Posterior vena cava (tissue), 2 donors: ENCODE measurements around the gene RNASEH1. TPM values are rescaled to one million over a fixed set of nuclear protein-coding genes. Genes with fewer than 3 reads are reported as not detected.
A peak's percentile ranks its signal among the peaks of the same experiment; 100 is the strongest.
"Not testable (repeated sequence)": the region's sequence is repeated elsewhere in the genome, so short reads cannot be mapped to it uniquely, and the experiment has no call there.

Source experiments
- DNase-seq: peaks from one replicate; pipeline ENCODE4 v3.0.0-alpha.2; 2020; ENCODE audit warnings: low spot score
- intact Hi-C, 2 donors: fragments of 100-400 bp; cut with DNase I; formaldehyde crosslinking; loops; one replicate each; pipeline versions ENCODE4 v1.14.1 to v1.14.2; 2022 to 2023
- total RNA-seq, 2 donors: library from RNA; stranded (reverse); fragmentation: NEBNext Ultra II Directional; extraction: Animal tissue kit (Norgen Biotek cat#: 25700); gene quantifications; one replicate each; pipeline ENCODE4 v1.2.1, GENCODE V29; 2021
- donor health status: DM: yes; HTN: yes; CAD: no.
- donor health status: DM: yes; HTN: yes; CAD: no.

RNASEH1 gene
- total RNA-seq, 2 donors from 2014 or later, result 20.7 to 23.9 TPM

DNA sequence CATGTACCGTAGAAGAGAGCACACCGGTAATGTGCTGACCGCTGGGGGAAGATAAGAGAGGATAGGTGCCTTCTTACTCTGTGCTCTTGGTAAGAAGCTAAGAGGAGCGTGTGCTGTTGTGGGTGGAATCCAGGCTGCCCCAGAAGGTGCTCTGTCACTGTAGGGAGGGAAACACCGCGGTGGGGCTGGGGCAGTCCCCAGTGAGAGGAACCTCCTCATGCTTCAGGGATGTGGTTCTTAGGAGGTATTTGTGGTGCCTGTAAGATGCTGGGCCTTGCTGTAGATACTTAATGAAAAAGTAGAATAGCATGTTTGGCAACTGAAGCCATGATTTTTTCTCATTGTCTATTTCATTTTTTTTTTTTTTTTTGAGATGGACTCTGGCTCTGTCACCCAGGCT lies 37.9 kb upstream of the RNASEH1 start:
- DNase-seq, result peak; percentile 6
- intact Hi-C loops, result no loop called here

DNA sequence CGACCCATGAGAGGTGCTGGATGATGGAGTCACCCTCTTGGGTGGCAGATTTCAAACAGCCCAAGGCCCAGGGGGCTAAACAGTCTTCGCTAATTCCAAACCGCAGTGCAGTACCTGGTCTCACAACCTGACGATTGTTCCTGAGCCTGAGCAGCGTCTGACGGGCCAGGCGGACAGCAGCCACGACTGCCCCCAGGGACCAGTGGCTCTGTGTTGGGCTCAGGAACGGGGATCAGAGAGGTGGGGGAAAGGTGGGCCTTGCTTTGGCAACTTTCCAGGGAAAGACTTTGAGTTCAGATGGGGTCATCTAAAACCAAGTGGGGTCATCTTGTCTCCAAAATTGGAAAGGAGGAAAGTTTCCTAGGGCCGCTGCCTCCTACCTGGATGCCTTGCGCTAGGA lies 37.3 kb upstream of the RNASEH1 start:
- intact Hi-C loops, result no loop called here
- DNase-seq, result peak; percentile 29

DNA sequence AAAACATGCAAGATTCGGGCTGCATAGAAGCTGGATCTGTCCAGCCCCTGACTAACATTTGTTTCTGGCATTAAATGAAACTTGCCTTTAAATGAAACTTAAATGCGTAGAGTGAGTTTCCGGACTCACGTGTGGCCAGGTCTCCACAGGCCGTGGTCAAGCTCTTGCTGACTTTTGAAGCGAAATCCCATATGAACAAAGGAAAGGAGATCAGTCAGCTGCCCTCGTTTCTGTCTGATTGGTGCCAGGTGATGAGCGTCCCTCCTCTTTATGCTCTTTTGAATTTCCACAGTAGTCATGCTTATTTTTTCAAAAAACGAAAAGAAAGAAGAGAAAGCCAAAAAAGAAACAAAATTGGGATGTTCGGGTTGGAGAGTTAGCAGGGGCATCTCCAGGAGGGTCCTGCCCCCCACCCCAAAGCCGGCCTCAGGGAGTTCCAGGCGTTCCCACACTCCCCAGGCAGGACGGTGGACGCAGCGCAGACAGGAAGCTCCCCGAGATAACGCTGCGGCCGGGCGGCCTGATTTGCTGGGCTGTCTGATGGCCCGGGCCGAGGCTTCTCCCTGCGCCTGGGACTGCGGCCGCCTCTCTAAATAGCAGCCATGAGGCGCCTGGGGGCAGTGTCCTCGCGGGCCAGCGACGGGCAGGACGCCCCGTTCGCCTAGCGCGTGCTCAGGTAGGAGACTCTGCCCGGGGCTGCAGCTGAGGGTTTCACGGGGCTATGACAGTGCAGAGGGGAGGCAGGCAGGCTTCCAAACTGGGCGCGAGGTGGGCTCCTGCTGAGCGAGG lies 36.6 kb upstream of the RNASEH1 start, which contains the start of gene COLEC11:
COLEC11 (plus strand) TSS at position 620 of the 789 bp plus-strand sequence. CDS start 9,229 bp downstream, outside the sequence.
- intact Hi-C loops, result no loop called here
- peak; percentile 88 for DNase-seq

DNA sequence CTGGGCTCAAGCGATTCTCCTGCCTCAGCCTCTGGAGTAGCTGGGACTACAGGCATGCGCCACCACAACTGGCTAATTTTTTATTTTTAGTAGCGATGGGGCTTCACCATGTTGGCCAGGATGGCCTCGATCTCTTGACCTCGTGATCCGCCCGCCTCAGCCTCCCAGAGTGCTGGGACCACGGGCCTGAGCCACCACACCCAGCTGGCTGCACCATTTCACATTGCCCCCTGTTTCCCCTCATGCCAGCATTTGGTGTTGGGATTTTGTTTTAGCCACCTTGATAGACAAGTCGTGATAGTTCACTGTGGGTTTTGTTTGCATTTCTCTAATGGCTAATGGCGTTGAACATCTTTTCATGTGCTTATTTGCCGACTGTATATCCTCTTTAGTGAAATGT lies 31.0 kb upstream of the RNASEH1 start:
- intact Hi-C loops, result no loop called here
- DNase-seq, result peak; percentile 49

DNA sequence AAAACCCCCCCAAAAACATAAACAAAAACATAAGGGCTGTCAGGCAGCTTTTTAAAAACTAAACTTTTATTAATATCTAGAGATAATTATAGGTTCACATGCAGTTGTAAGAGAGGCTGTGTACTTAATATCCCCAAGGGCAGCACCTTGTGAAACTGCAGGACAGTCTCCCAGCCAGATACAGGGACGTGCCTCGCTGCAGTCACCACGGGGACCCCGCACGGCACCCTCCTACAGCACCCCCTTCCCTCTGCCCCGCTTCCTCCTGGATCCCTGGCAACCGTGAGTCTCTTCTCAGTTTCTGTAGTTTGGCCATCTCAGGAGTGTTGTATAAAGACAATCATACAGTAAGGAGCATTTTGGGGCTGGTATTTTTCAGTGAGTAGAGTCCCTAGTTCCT lies 30.0 kb upstream of the RNASEH1 start:
- intact Hi-C loops, result no loop called here
- DNase-seq, result peak; percentile 24

DNA sequence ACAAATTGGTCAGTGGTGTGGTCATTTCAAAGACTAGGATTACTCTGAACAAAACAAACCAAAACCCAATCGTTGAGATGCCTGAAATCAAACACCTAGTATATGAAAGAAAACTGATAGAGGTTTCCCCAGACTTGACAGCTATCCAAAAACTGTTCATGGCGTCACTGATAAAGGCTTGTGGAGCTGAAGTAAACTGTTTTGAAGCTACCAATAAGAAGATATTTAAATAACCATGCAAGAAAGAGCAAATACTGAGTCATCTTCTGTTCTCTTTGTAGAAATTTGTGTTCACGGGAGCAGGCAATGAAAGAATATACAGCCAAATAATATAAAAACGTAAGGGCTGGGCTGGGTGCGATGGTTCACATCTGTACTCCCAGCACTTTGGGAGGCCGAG lies 29.3 kb upstream of the RNASEH1 start:
- peak; percentile 49 for DNase-seq
- intact Hi-C loops, result no loop called here

DNA sequence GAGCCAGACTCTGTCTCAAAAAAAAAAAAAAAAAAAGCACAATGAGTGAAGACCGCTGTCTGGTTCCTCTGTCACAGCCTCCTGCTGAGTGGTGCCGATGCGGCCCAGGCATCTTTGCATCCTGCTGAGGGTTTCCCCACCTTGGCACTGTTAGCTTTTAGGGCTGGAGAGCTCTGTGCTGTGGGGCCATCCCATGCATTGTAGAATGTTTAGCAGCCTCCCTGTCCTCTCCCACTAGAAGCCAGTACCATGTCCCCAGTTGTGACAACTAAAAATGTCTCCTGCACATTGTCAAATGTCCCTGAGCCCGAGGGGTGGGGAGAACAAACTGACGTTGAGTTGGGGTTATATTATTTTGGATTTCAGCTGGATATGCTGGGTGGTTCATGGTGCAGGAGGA lies 28.9 kb upstream of the RNASEH1 start:
- intact Hi-C loops, result no loop called here
- DNase-seq, result peak; percentile 57

DNA sequence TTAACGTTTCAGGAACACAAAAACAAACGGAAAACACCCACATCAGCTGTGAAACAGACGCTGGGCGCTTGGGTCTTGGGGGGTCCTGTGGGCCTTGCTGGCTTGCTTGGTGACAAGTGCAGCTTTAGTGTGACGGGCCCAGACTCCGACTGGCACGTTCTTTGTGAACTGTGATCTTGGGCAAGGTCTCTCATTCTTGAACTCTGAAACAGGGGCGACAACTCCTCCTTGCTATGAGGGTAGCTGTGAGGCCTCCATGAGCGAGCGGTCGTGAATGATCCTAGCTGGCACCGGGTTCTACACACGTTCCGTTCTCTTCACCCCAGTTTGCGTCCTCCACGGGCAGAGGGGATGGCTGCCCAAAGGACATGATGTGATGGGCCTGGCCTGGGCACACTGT lies 28.1 kb upstream of the RNASEH1 start:
- intact Hi-C loops, result no loop called here
- no peak for DNase-seq

DNA sequence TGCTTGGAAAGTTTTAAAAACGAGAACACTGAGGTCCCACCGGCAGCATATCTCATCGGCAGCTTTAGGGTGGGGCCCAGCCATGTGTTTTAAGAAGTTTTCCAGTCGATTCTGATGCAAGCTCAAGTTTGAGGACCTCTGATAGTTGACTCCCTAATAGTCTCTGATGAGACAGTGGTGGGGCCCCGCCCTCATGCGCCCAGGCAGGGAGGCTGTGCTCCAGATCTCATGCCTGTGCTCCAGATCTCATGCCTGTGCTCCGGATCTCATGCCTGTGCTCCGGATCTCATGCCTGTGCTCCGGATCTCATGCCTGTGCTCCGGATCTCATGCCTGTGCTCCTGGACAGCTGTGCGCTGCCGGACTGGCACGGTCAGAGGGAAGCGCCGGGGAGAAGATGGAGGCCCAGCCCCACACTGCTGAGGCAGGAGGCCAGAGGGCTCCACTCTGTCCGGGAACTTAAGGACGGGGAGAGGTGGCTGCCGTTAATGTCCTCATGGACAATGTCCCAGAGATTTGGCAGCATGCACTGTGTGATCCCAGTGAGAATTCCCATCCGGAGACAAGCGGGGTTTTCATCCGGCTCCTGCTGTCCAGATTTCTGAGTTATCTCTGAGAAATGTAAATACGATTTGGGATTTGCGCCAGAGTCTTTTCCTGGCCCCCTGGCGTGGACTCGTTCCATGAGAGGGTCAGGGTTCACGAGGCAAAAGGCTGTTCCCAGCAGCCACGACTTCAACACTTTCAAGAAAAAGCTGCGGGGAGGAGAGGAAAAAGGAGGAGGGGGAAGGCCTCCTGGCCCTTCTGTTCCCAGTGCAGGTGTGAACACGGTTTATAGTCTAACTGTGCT lies 27.4 kb upstream of the RNASEH1 start:
- intact Hi-C loops, result no loop called here
- DNase-seq, result peak; percentile 88

DNA sequence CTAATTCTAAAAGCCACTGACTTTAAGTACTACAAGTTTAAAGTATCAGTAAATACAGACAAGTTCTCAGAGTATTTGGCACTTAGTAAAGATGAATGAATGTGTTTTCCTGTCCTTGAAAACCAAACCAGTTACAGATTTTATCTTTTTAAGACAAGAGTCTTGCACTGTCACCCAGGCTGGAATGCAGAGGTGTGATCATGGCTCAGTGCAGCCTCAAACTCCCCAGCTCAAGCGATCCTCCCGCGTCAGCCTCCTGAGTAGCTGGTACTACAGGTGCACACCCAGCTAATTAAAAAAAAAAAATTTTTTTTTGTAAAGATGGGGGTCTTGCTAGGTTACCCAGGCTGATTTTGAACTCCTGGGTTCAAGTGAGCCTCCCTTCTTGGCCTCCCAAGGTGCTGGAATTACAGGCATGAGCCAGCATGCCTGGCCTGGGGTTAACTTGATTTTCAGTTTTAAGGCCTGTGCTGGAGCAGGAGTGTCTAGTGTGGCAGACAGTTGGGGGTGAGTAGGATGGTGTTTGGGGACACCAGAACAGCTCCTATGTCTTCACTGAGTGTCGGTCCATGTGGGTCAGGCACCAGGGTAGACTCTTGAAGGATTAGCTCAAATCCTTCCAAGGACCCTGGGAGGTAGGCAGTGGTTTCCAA lies 26.6 kb upstream of the RNASEH1 start:
- intact Hi-C loops, result no loop called here
- no peak for DNase-seq

DNA sequence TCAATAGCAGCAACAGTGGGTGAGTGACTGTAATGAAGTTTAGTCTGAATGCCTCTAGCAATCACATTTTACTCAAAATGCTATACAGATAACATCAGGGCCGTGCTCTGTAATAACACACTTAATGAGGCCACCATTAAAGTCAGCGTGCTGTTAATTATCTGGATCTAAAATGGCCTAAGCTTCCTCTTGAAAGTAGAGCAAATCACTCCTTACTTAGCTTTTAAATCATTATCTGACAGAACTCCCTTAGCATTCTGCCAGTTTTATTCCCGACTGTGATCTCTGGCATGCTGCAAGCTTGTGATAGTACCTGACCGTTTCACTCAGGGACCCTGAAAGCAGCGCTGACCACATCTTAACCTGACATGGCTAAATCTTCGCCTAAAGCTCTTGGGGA lies 25.9 kb upstream of the RNASEH1 start:
- no peak for DNase-seq
- intact Hi-C loops, result no loop called here

DNA sequence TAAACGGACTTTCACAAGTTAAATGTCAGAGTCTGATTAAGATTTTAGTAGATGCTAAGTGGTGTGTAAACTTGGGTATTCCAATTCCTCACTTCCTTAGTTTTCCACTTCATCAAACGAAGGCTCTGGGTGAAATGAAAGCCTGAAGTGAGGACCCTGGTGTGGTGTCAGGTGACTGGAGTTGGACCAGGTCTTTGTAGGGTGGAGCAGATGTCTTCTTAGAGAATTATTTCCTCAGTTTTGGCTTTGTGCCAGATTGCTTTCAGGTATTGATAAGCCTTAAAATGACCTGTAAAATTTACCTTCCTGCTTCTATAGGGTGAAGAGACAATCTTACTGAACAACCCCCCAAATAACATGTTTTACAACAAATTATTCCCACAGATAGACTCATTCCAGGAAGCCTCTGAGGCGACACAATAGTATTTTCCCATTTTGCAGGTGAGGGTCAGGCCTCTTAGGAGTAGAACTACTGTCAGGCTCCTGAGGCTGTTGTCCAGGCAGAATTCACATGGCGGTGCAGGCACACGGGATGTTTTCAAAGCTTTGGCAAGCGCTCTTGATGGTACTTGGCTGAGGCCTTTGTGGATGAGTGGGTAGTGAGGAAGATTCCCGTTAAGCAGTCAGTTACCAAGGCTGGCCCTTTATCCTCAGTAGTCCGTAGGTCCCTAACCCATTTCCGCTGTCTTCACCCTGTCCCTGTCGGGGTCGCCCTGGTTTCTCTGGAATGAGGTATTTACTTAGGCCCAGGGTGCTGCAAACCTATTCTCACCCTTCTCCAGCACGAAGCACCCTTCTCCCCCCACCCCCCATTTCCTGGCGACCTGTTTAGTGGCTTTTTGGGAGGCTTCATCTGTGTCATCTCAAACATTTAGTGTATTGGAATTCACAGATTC lies 23.5 kb upstream of the RNASEH1 start:
- DNase-seq, result no peak
- intact Hi-C loops, result no loop called here

DNA sequence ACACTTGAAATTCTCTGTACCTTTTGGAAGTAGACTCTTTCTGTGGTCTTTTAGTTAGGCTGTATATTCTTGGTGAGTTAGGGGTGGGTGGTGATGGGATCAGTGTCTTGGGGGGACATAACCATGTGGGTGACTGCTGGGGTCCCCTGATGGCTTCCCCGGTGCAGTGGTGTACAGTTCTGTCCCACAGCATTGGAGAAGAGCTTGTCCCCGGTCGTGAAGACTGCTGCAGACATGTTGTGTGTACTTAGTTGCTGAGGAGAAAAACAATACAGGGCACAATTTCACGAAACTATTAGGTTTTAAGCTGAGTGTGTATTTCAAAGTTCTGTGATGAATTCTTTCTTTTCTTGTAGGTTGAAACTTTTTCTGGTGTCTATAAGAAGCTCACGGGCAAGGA lies 22.3 kb upstream of the RNASEH1 start:
- intact Hi-C loops, result no loop called here
- DNase-seq, result no peak

DNA sequence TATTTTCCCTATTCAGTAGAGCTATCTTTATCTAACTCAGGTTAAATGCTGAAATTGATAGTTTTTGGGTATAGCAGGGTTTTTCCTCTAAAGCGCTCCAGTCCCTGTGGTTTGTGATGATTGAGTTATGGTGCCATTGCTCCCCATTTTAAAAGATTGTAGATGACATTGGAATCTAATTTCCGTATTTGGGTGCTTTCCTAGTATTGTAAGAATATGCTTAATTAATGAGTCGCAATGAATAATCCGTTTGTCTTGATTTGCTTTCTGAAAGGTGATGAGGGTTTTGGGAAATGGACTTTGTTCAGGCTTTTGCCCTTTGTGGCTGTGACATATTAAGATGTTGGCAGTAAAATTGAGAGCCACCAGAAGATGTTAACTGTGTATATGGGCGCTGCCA lies 20.9 kb upstream of the RNASEH1 start:
- DNase-seq, result no peak
- intact Hi-C loops, result no loop called here

DNA sequence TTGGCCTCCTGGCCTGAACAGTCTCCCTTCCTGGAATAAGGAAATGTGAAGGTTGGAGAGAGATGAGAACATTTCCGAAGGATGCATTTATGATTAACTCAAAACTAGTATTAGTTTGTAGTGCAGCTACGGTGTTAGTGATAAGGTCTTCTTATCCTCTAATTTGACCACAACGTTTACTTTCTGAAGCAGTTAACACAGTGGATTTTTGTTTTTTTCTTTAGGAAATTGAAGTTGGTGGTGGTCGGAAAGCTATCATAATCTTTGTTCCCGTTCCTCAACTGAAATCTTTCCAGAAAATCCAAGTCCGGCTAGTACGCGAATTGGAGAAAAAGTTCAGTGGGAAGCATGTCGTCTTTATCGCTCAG lies 18.1 kb upstream of the RNASEH1 start:
- intact Hi-C loops, DNase-seq: not testable (repeated sequence)

DNA sequence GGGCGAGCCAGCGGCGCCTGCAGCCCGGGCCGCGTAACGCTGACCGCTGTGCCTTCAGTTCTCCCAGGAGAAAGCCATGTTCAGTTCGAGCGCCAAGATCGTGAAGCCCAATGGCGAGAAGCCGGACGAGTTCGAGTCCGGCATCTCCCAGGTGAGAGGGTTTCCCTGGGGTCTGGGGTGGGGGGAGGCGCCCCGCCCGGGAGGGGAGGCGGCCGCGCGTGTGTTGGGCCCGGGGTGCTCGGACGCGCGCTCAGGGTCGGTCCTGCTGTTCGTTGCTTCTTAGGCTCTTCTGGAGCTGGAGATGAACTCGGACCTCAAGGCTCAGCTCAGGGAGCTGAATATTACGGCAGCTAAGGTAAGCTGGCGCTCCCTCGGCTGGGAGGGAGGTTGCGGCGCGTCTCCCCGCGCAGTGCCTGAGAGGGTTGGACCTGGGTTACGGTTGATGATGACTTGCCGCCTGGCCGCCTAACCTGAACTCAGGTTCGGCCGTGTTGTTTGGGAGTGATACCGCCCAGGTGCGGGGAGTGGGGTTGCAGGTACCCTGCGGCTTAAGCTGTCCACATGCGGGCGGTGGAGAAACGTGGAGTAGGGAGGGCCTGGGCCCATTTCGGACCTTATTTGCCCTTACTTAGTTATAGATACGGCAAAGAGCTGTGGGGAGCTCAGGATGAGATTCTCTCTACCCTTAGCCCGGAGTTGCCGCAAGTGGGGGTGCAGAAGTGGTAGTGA lies 17.6 kb upstream of the RNASEH1 start:
- intact Hi-C loops, result no loop called here

DNA sequence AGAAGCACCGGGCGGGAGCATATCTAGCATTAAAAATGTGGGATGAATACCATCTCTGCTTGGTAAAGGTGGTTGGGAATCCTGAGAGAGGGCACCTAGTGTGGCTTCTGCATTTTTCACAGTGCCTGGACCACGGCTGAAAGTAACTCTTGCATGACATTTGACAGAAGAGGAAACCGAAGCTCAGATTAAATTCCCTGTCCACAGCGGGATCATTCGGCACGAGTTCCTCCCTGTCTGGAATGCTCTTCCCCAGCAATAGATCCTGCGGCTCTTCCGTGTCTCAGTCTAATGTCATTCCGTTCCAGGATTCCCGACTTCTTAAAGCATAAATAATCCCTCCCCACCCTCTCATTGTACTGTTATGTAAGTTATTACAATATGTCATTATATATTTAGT lies 16.0 kb upstream of the RNASEH1 start:
- intact Hi-C loops, result no loop called here

More for the DNA sequence above, 17.6 kb upstream of the RNASEH1 start:
- DNase-seq, result no peak

DNA sequence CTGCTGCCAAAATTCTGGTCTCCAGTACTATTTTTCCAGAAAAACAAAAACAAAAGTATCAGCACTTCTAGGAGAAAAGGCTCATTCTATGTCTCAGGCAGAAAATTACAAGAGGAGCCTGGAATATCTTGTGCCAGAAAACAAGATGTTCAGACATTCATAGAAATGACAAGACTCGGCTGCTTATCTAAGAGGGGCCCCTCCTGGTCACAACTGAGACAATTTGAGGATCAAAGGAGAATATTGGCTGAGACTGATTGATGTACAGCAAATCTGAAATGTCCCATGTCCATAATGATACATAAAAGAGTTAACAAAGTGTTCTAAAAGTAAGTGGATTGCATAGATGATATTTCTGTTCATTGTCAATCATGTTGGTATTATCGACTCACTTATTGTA lies 14.5 kb upstream of the RNASEH1 start:
- intact Hi-C loops, result no loop called here
- DNase-seq, result no peak

More for the DNA sequence above, 16.0 kb upstream of the RNASEH1 start:
- no peak for DNase-seq
